LNCaP clone FGC (cell line): ENCODE data around the gene LAMB2.
A peak's percentile ranks its signal among the peaks of the same experiment; 100 is the strongest.

Experiments
- DNase-seq: peaks from one replicate; pipeline ENCODE4 v3.0.0-alpha.2; 2011; ENCODE audit warnings: low read depth
- H3K4me3 ChIP-seq: 2 replicates; pipeline ENCODE4 v1.5.1; 2011; ENCODE audit warnings: mild to moderate bottlenecking, low read depth, low read length, control low read depth
- CTCF ChIP-seq: IDR thresholded peaks from 2 replicates; pipeline ENCODE4 v1.5.1; 2012; ENCODE audit warnings: mild to moderate bottlenecking; ENCODE audit not compliant: control insufficient read depth, insufficient read depth; ENCODE audit errors: extremely low read depth

LAMB2 gene

GRCh38 chr3:49098910-49099630 is 33.8 kb downstream of the LAMB2 start:
- H3K4me3 ChIP-seq, result no peak overlapping the region
- no peak for TF ChIP-seq CTCF
- DNase-seq, result no peak

GRCh38 chr3:49098429-49098828 is 34.4 kb downstream of the LAMB2 start:
- DNase-seq, result no peak
- TF ChIP-seq CTCF, result no peak
- H3K4me3 ChIP-seq, result no peak overlapping the region

GRCh38 chr3:49093853-49094767 is 38.7 kb downstream of the LAMB2 start, which contains the start of gene QRICH1:
QRICH1 (minus strand) TSS chr3:49094071; CDS start chr3:49077017, 17,054 bp downstream.
- DNase-seq, result peak; percentile 94
- TF ChIP-seq CTCF, result peak; percentile 33
- peak within 1 kb of the TSS; percentile 85 for H3K4me3 ChIP-seq

GRCh38 chr3:49092938-49093852 is 39.7 kb downstream of the LAMB2 start:
- peak; percentile 57 for DNase-seq
- no peak for TF ChIP-seq CTCF
- H3K4me3 ChIP-seq, result peak overlapping the region; percentile 85

GRCh38 chr3:49081429-49081828 is 51.4 kb downstream of the LAMB2 start:
- DNase-seq, result no peak
- H3K4me3 ChIP-seq, result no peak overlapping the region
- TF ChIP-seq CTCF, result no peak

- no peak for TF ChIP-seq CTCF
- no peak for DNase-seq
- H3K4me3 ChIP-seq, result no peak overlapping the region
These were observed 53.6 kb downstream of the LAMB2 start for GRCh38 chr3:49079270-49079669.
